ENCODE data around the gene HCN3. TPM values are rescaled to one million over a fixed set of nuclear protein-coding genes. Genes with fewer than 3 reads are reported as not detected.

HCN3 gene
- total and polyA plus RNA-seq, 2 of the 13 experiments (the other 11 are each of a cell fraction or from before 2014, with no cell fraction given): 2.4 to 10.2 TPM

GRCh38 chr1:155273343-155274245, 3.7 kb upstream of the HCN3 start, which contains the start of gene CLK2 (continued):
- TF ChIP-seq ZNF407 (CRISPR knock-in tag; IDR thresholded peaks at IDR 0.05; ENCODE audit: not compliant biosample characterization): no peak
- TF ChIP-seq ZNF678 (CRISPR knock-in tag; IDR thresholded peaks at IDR 0.05): no peak
- TF ChIP-seq FOXM1 (CRISPR knock-in tag; IDR thresholded peaks at IDR 0.05): no peak
- peak in 1 of 2 experiments; percentile 77; a peak in 3 of 4 replicates for TF ChIP-seq HMGXB4 (CRISPR knock-in tag; IDR thresholded peaks at IDR 0.05; ENCODE audit: borderline replicate concordance in 1 of 2, low read depth in 1 of 2)
- TF ChIP-seq ZNF274 (CRISPR knock-in tag; IDR thresholded peaks at IDR 0.05): peak; percentile 84; the same call in 1 of the 2 replicates
- TF ChIP-seq, protein P1, sequence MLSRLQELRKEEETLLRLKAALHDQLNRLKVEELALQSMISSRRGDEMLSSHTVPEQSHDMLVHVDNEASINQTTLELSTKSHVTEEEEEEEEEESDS (CRISPR knock-in tag; IDR thresholded peaks at IDR 0.05; ENCODE audit: borderline replicate concordance): no peak
- no peak for TF ChIP-seq NR3C1 (CRISPR knock-in tag; IDR thresholded peaks at IDR 0.05)
- TF ChIP-seq, protein P2, sequence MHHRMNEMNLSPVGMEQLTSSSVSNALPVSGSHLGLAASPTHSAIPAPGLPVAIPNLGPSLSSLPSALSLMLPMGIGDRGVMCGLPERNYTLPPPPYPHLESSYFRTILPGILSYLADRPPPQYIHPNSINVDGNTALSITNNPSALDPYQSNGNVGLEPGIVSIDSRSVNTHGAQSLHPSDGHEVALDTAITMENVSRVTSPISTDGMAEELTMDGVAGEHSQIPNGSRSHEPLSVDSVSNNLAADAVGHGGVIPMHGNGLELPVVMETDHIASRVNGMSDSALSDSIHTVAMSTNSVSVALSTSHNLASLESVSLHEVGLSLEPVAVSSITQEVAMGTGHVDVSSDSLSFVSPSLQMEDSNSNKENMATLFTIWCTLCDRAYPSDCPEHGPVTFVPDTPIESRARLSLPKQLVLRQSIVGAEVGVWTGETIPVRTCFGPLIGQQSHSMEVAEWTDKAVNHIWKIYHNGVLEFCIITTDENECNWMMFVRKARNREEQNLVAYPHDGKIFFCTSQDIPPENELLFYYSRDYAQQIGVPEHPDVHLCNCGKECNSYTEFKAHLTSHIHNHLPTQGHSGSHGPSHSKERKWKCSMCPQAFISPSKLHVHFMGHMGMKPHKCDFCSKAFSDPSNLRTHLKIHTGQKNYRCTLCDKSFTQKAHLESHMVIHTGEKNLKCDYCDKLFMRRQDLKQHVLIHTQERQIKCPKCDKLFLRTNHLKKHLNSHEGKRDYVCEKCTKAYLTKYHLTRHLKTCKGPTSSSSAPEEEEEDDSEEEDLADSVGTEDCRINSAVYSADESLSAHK (CRISPR knock-in tag; IDR thresholded peaks at IDR 0.05; ENCODE audit: borderline replicate concordance): no peak
- TF ChIP-seq SMC3 (IDR thresholded peaks at IDR 0.05; ENCODE audit: low read length): no peak
- no peak for TF ChIP-seq ZNF713 (CRISPR knock-in tag; IDR thresholded peaks at IDR 0.05)
- peak; percentile 29; the same call in 1 of the 2 replicates for TF ChIP-seq ZIK1 (CRISPR knock-in tag; IDR thresholded peaks at IDR 0.05; ENCODE audit: borderline replicate concordance, low read depth)
- TF ChIP-seq SMAD1 (CRISPR knock-in tag; IDR thresholded peaks at IDR 0.05; ENCODE audit: borderline replicate concordance, low read depth): peak; percentile 69; the same call in 1 of the 2 replicates
- 0 out of 2 replicates have a peak, but pooled peaks have one; percentile 58 for TF ChIP-seq KDM3A (CRISPR knock-in tag; IDR thresholded peaks at IDR 0.05; ENCODE audit: low read depth)
- TF ChIP-seq ZNF441 (CRISPR knock-in tag; IDR thresholded peaks at IDR 0.05; ENCODE audit: borderline replicate concordance): peak; percentile 24; the same call in 1 of the 2 replicates
- no peak for TF ChIP-seq ZSCAN12 (CRISPR knock-in tag; IDR thresholded peaks at IDR 0.05)
